GM12878 (cell line): ENCODE results near the gene PCDHGA3. TPM values are rescaled to one million over a fixed set of nuclear protein-coding genes. Genes with fewer than 3 reads are reported as not detected.

Experiments used
- ATAC-seq: fragments of 200-7000 bp; cut with Tn5 transposase; 3 replicates; pipeline ENCODE4 v1.9.1; 2020; ENCODE audit warnings: mild to moderate bottlenecking, moderate library complexity
- BruUV-seq: library from RNA; stranded (reverse); fragments of 400-500 nt; replicated peaks from 2 replicates; lab custom pipeline; 2021; lab: Mats Ljungman, UMichigan
- CTCF ChIA-PET: fragments of 300-600 bp; sonication (Branson Sonifier 250); formaldehyde crosslinking; extraction: SDS; loops from one replicate; lab custom pipeline; 2021; ENCODE audit warnings: inconsistent platforms; lab: Yijun Ruan, JAX
- POLR2A ChIA-PET: fragments of 350-600 bp; formaldehyde crosslinking; extraction: SDS; loops from one replicate; lab custom pipeline; 2021; ENCODE audit warnings: inconsistent platforms; lab: Charles Lee
- RAD21 ChIA-PET: fragments of 300-600 bp; sonication (Branson Sonifier 250); formaldehyde crosslinking; loops from one replicate; lab custom pipeline; 2023; ENCODE audit warnings: antibody characterized with exemption; ENCODE audit not compliant: unreplicated experiment; lab: Charles Lee
- SMC1A ChIA-PET: fragments of 300-600 bp; sonication (Branson Sonifier 250); formaldehyde crosslinking; loops from one replicate; lab custom pipeline; 2023; ENCODE audit not compliant: unreplicated experiment, uncharacterized antibody; lab: Charles Lee
- DNase-seq: peaks from one replicate; pipeline ENCODE4 v3.0.0-alpha.2; 2011; ENCODE audit warnings: low read depth, low spot score
- FAIRE-seq: peaks from 3 replicates; lab custom pipeline; 2011; peaks lifted over from hg19 to GRCh38; lab: Jason Lieb, UNC
- H2AFZ ChIP-seq: 2 replicates; pipeline ENCODE4 v1.6.0; 2011; ENCODE audit warnings: low read depth, low read length, control low read depth; ENCODE audit not compliant: control insufficient read depth
- H3K27ac ChIP-seq: 2 replicates; pipeline ENCODE4 v1.5.1; 2011; ENCODE audit warnings: control low read depth; ENCODE audit not compliant: control insufficient read depth, insufficient read depth
- H3K27me3 ChIP-seq, 2 experiments: replicated peaks in 1 of 2; 2 replicates each; pipeline versions ENCODE4 v1.6.0 to v1.6.1; 2011; ENCODE audit warnings: low read length in 1 of 2; ENCODE audit not compliant: control insufficient read depth in 2 of 2, insufficient read depth in 2 of 2
- H3K36me3 ChIP-seq, 2 experiments: 2 replicates each; pipeline ENCODE4 v1.5.1; 2011; ENCODE audit warnings: low read length in 1 of 2; ENCODE audit not compliant: control insufficient read depth in 2 of 2, insufficient read depth in 2 of 2
- H3K4me1 ChIP-seq: 2 replicates; pipeline ENCODE4 v1.6.1; 2011; ENCODE audit warnings: mild to moderate bottlenecking, low read length, moderate library complexity, mixed read lengths; ENCODE audit not compliant: control insufficient read depth, insufficient read depth
- H3K4me2 ChIP-seq: 2 replicates; pipeline ENCODE4 v1.6.0; 2011; ENCODE audit warnings: control low read depth; ENCODE audit not compliant: control insufficient read depth, insufficient read depth
- H3K4me3 ChIP-seq: fragments of 200-600 bp; sonication (generic); 2 replicates; pipeline ENCODE4 v1.5.1; 2016
- H3K79me2 ChIP-seq: 2 replicates; pipeline ENCODE4 v1.6.0; 2011; ENCODE audit warnings: low read length; ENCODE audit not compliant: control insufficient read depth, insufficient read depth
- H3K9ac ChIP-seq: 2 replicates; pipeline ENCODE4 v1.8.0; 2011; ENCODE audit warnings: low read length, control low read depth, mixed read lengths; ENCODE audit not compliant: control insufficient read depth, insufficient read depth
- H3K9me3 ChIP-seq: replicated peaks from 3 replicates; pipeline ENCODE4 v1.5.1; 2011; ENCODE audit warnings: mild to moderate bottlenecking, low read length; ENCODE audit not compliant: control insufficient read depth, insufficient read depth
- H4K20me1 ChIP-seq: 2 replicates; pipeline ENCODE4 v1.6.0; 2011; ENCODE audit not compliant: control insufficient read depth, insufficient read depth
- CTCF ChIP-seq, 3 experiments: IDR thresholded peaks in 2 of 3; conservative IDR thresholded peaks in 1 of 3; 2 replicates each; pipeline ENCODE4 v1.5.1; 2011; ENCODE audit warnings: low read depth in 3 of 3, low read length in 3 of 3, mild to moderate bottlenecking in 3 of 3, control low read depth in 2 of 3, moderate library complexity in 2 of 3, inconsistent platforms in 1 of 3, mixed read lengths in 1 of 3; ENCODE audit not compliant: control insufficient read depth in 2 of 3, insufficient read depth in 1 of 3; ENCODE audit errors: extremely low read depth in 1 of 3
- FOXK2 ChIP-seq: fragments of 450-650 bp; IDR thresholded peaks from 2 replicates; pipeline ENCODE4 v1.6.1; 2017; ENCODE audit warnings: mild to moderate bottlenecking, moderate library complexity
- IRF5 ChIP-seq: fragments of 450-650 bp; IDR thresholded peaks from 2 replicates; pipeline ENCODE4 v1.6.1; 2017; ENCODE audit warnings: borderline replicate concordance
- KAT2A ChIP-seq: conservative IDR thresholded peaks from 2 replicates; pipeline ENCODE4 v1.6.1; 2011; ENCODE audit warnings: low read depth, low read length; ENCODE audit not compliant: control insufficient read depth
- RAD21 ChIP-seq: IDR thresholded peaks from 2 replicates; pipeline ENCODE4 v1.6.1; 2011; ENCODE audit warnings: mild to moderate bottlenecking, low read depth, low read length, moderate library complexity; ENCODE audit not compliant: insufficient read depth
- RUNX3 ChIP-seq: IDR thresholded peaks from 2 replicates; pipeline ENCODE4 v1.6.1; 2012; ENCODE audit warnings: low read length, inconsistent platforms
- ZNF384 ChIP-seq: IDR thresholded peaks from 2 replicates; pipeline ENCODE4 v1.6.1; 2012; ENCODE audit warnings: low read depth, mild to moderate bottlenecking, low read length, improper control_type of control experiment, borderline replicate concordance
- WGBS: methylation state at CpG from one replicate; pipeline ENCODE4 v1.1.6; 2016; ENCODE audit warnings: low lambda C conversion rate; ENCODE audit not compliant: insufficient replicate concordance, insufficient coverage; ENCODE audit errors: missing lambda C conversion rate; 5-methylcytosine and 5-hydroxymethylcytosine counted together
- in situ Hi-C: fragments of 300-500 bp; cut with MboI; formaldehyde crosslinking; loops from 9 replicates; pipeline ENCODE4 v1.14.3; 2018; ENCODE audit warnings: mixed read lengths
- intact Hi-C: fragments of 100-400 bp; cut with micrococcal nuclease; formaldehyde crosslinking; loops from one replicate; pipeline ENCODE4 v1.14.2; 2022; ENCODE audit not compliant: unreplicated experiment
- polyA plus RNA-seq, 11 experiments: library from polyadenylated mRNA; depleted of rRNA in 4 of 11; unstranded in 6 of 11; stranded (reverse) in 5 of 11; fragments of >200 nt; fragmentation: Nextera tagmentation in 4 of 11; fragmentation: Illumina TruSeq in 1 of 11; extraction: Ambion mirVana in 4 of 11; extraction: Trizol in 1 of 11; gene quantifications; 1 replicate in 1 of 11; 2 replicates in 10 of 11; pipeline versions ENCODE4 v1.2.1 to v1.2.3, GENCODE V29; 2011 to 2016; ENCODE audit warnings: inconsistent platforms in 2 of 11, missing spikeins in 2 of 11, low read depth in 1 of 11
- total RNA-seq, 4 experiments: library from RNA; depleted of rRNA in 3 of 4; stranded (reverse); fragments of >200 nt in 3 of 4; fragmentation: Illumina TruSeq in 1 of 4; extraction: Trizol in 1 of 4; gene quantifications; 2 replicates each; pipeline versions ENCODE4 v1.2.1 to v1.2.3, GENCODE V29; 2013 to 2021

Gene PCDHGA3
- total and polyA plus RNA-seq, 10 of the 15 experiments (the other 5 are each of a cell fraction or from before 2014, with no cell fraction given), result 0.06 to 0.17 (median 0.11) TPM; not detected in 6

- 26% methylated on average over 8 of the region's 8 CpGs for WGBS
- H3K9ac ChIP-seq, result no peak overlapping the region
- no peak overlapping the region for H3K27ac ChIP-seq
- DNase-seq (no peak), FAIRE-seq (no peak)
- RAD21 ChIA-PET, result interaction anchor here (0.6 to 1.2 kb wide), 2 partner anchors 93 to 343 kb away, joined by 3 to 5 read pairs; partner anchors contain the start of gene PCDHGA11
- no peaks in the 10 kb centered on the region for H3K4me1 ChIP-seq
- CTCF ChIA-PET, result interaction anchor here (1.5 kb wide), 2 partner anchors 12 to 14 kb away, joined by 3 to 4 read pairs; no protein-coding TSS in a partner anchor
- BruUV-seq, result no TSS peak
- peak; percentile 21; the same call in 1 of the 2 replicates for TF ChIP-seq RUNX3
- TF ChIP-seq FOXK2, result no peak
- TF ChIP-seq, all 136 proteins: peak for 1
- Histone ChIP-seq H3K27me3 (no peaks in the 10 kb centered on the region; a peak in 1 of 4 replicates), H3K9me3 (peaks cover 5% of the 10 kb centered on the region; the same call in 2 of the 3 replicates), H3K79me2 (no peaks in the 10 kb centered on the region), H4K20me1 (no peaks in the 10 kb centered on the region), H3K4me3 (no peak overlapping the region), H3K4me2 (no peak overlapping the region), H2AFZ (no peak overlapping the region), H3K36me3 (no peaks in the 10 kb centered on the region)
- no peak for ATAC-seq
- intact Hi-C loops (no loop called here), in situ Hi-C loops (loop anchor here (10.0 kb wide), 1 partner anchor 237 kb away; no protein-coding TSS in a partner anchor)
- SMC1A ChIA-PET, result interaction anchor here (1.2 to 1.5 kb wide), 4 partner anchors 8 to 102 kb away, joined by 3 to 5 read pairs (median 3); partner anchors contain the start of genes PCDHGA12, PCDHGA2, PCDHGA3 and TAF7
- POLR2A ChIA-PET, result interaction anchor here (0.6 kb wide), 1 partner anchor 11 kb away, joined by 3 read pairs; no protein-coding TSS in a partner anchor
Measured at GRCh38 chr5:141328231-141328630, 15.4 kb upstream of the PCDHGA3 start.

GRCh38 chr5:141330299-141331080, 13.1 kb upstream of the PCDHGA3 start, which contains the start of gene PCDHGA1:
TSS of gene PCDHGA1 (plus strand) at chr5:141330514.
- peak; percentile 55 for TF ChIP-seq RAD21
- peak; percentile 36 to 50 (median 40); a peak in 4 of 6 replicates for TF ChIP-seq CTCF (IDR thresholded peaks at IDR 0.05 in 2 of 3, conservative IDR thresholded peaks at IDR 0.05 in 1 of 3; ENCODE audit: control insufficient read depth in 2 of 3, extremely low read depth in 1 of 3, insufficient read depth in 1 of 3, low read depth in 3 of 3, low read length in 3 of 3)
- TF ChIP-seq ZNF384, result peak; percentile 86
- TF ChIP-seq IRF5, result no peak
- TF ChIP-seq KAT2A, result no peak
- H3K27me3 ChIP-seq, result no peaks in the 10 kb centered on the region; a peak in 1 of 4 replicates
- peak within 1 kb of the TSS; percentile 8; the same call in 1 of the 2 replicates for H3K4me3 ChIP-seq
- ChIA-PET SMC1A (no interaction called here), POLR2A (interaction anchor here (0.6 kb wide), 1 partner anchor 172 kb away, joined by 3 read pairs; no protein-coding TSS in a partner anchor), CTCF (interaction anchor here (0.6 to 2.3 kb wide), 5 partner anchors 11 to 604 kb away, joined by 3 to 13 read pairs (median 3); partner anchors contain the start of genes PCDHGB5 and TAF7), RAD21 (interaction anchor here (0.8 kb wide), 1 partner anchor 83 kb away, joined by 3 read pairs; the partner anchor contains the start of gene PCDHGA10)
- no peaks in the 10 kb centered on the region for H3K36me3 ChIP-seq
- no peak within 1 kb of the TSS for H3K27ac ChIP-seq
- intact Hi-C loops, result no loop called here
- 64% methylated on average over 20 of the region's 21 CpGs for WGBS
- H3K4me2 ChIP-seq, result peak within 1 kb of the TSS; percentile 60
- ATAC-seq (peak; percentile 70), DNase-seq (no peak), FAIRE-seq (no peak)
- no peaks in the 10 kb centered on the region for H4K20me1 ChIP-seq
- H3K9ac ChIP-seq, result no peak within 1 kb of the TSS
- in situ Hi-C loops, result no loop called here
- H2AFZ ChIP-seq, result peak within 1 kb of the TSS; percentile 77
- no peaks in the 10 kb centered on the region for H3K4me1 ChIP-seq
- no TSS peak for BruUV-seq
- no peaks in the 10 kb centered on the region for H3K79me2 ChIP-seq
- peaks cover 5% of the 10 kb centered on the region; the same call in 2 of the 3 replicates for H3K9me3 ChIP-seq
